ENCODE data around the gene TMSB15C. TPM values are rescaled to one million over a fixed set of nuclear protein-coding genes. Genes with fewer than 3 reads are reported as not detected.

The TMSB15C gene
- total RNA-seq, 1 donor from 2014 or later = 2.9 TPM

DNA sequence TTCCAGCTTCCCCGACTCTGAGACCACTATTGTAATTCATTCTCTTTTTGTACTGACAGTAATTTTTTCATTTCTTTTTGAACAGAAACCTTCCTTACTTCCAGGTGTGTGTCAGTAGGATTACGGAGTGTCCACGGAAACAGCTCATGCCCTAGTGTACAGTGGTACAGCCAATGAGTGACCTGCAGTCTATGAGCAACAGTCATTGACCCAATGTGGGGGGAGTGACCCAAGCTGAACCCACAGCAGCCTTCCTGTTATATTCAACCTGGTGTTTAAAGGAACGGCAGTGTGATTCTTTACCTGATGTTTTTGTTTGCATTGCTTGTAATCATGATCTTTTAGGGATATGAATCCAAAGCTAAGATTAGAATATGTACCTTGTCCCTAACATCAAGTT is 35.0 kb downstream of the TMSB15C start:
- H3K4me3 ChIP-seq (ENCODE audit: low read depth, low read length) = no peak overlapping the region
- DNase-seq (ENCODE audit: low read depth) = no peak
- TF ChIP-seq, protein P1, sequence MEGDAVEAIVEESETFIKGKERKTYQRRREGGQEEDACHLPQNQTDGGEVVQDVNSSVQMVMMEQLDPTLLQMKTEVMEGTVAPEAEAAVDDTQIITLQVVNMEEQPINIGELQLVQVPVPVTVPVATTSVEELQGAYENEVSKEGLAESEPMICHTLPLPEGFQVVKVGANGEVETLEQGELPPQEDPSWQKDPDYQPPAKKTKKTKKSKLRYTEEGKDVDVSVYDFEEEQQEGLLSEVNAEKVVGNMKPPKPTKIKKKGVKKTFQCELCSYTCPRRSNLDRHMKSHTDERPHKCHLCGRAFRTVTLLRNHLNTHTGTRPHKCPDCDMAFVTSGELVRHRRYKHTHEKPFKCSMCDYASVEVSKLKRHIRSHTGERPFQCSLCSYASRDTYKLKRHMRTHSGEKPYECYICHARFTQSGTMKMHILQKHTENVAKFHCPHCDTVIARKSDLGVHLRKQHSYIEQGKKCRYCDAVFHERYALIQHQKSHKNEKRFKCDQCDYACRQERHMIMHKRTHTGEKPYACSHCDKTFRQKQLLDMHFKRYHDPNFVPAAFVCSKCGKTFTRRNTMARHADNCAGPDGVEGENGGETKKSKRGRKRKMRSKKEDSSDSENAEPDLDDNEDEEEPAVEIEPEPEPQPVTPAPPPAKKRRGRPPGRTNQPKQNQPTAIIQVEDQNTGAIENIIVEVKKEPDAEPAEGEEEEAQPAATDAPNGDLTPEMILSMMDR (conservative IDR thresholded peaks at IDR 0.05; ENCODE audit: low read depth, low read length) = no peak

DNA sequence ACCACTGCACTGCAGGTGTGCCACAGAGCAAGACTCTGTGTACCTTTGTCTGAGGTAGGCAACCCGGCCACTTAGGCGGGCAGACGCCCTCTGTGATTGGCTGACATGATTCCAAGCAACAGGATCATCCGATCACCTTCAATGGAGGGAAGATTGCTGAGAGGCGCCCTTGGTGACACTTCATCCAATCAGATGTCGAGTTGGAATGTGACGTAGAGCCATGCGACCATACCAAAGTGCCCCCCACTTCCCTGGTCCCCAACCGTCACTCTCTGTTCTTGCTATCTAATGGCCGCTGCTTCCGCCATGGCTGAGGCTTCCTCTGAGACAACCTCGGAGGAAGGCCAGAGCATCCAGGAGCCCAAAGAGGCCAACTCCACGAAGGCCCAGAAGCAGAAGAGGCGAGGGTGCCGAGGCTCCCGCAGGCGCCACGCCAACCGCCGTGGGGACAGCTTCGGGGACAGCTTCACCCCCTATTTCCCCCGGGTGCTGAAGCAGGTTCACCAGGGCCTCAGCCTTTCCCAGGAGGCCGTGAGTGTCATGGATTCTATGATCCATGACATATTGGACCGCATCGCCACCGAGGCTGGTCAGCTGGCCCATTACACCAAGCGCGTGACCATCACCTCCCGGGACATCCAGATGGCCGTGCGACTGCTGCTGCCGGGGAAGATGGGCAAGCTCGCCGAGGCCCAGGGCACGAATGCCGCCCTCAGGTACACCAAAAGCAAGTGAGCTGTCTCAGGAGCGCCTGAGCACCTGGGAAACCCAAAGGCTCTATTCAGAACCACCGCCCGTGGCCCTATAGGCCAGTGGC is 36.1 kb downstream of the TMSB15C start, which contains the start of gene H2BW2:
TSS of gene H2BW2 (plus strand) at position 268 of the 817 bp plus-strand sequence. CDS start at position 307, 39 bp downstream.
- TF ChIP-seq, protein P1 (conservative IDR thresholded peaks at IDR 0.05; ENCODE audit: low read depth, low read length) = no peak
- H3K4me3 ChIP-seq (ENCODE audit: low read depth, low read length) = no peak within 1 kb of the TSS
- no peak for DNase-seq (ENCODE audit: low read depth)

Other genes starting within 250 kb of the TMSB15C start
- 0.22 and 0.40 TPM in 2 replicates for gene RAB9B, start 244.0 kb downstream of the TMSB15C start, total RNA-seq
- 13.9 and 32.8 TPM in 2 replicates for gene TMSB15B, start 113.6 kb downstream of the TMSB15C start, total RNA-seq
- not detected in 2 replicates for gene H2BW1, start 62.5 kb downstream of the TMSB15C start, total RNA-seq
- not detected in 2 replicates for gene H2BW2, start 36.3 kb downstream of the TMSB15C start, total RNA-seq
- 0.63 and 1.2 TPM in 2 replicates for gene ZCCHC18, start 36.3 kb upstream of the TMSB15C start, total RNA-seq
- gene SLC25A53, start 80.8 kb upstream of the TMSB15C start, total RNA-seq = 3.0 and 5.2 TPM in 2 replicates
- gene FAM199X, start 90.2 kb upstream of the TMSB15C start, total RNA-seq = 16.1 and 16.3 TPM in 2 replicates
- 0.22 TPM in 1 of 2 replicates, not detected in the other for gene ESX1, start 178.7 kb upstream of the TMSB15C start, total RNA-seq